ENCODE data around the gene RAB37.

The RAB37 gene

GRCh38 chr17:74697515-74697914 is 39.5 kb upstream of the RAB37 start:
- peak; percentile 54 for DNase-seq (ENCODE audit: low spot score)
- in situ Hi-C loops (cut with MboI; ENCODE audit: low pct_unique_long_range_greater_than_20kb, low sequenced_read_pairs, unreplicated experiment): no loop called here
- no peak for TF ChIP-seq CTCF (IDR thresholded peaks at IDR 0.05; ENCODE audit: extremely low read depth, insufficient read depth, missing control alignments)

GRCh38 chr17:74698069-74698468 is 39.0 kb upstream of the RAB37 start:
- TF ChIP-seq CTCF (IDR thresholded peaks at IDR 0.05; ENCODE audit: extremely low read depth, insufficient read depth, missing control alignments): no peak
- no peak for DNase-seq (ENCODE audit: low spot score)
- in situ Hi-C loops (cut with MboI; ENCODE audit: low pct_unique_long_range_greater_than_20kb, low sequenced_read_pairs, unreplicated experiment): no loop called here

- no peak for TF ChIP-seq CTCF (IDR thresholded peaks at IDR 0.05; ENCODE audit: extremely low read depth, insufficient read depth, missing control alignments)
- no peak for DNase-seq (ENCODE audit: low spot score)
- in situ Hi-C loops (cut with MboI; ENCODE audit: low pct_unique_long_range_greater_than_20kb, low sequenced_read_pairs, unreplicated experiment): no loop called here
Observed at GRCh38 chr17:74699236-74699635, 37.8 kb upstream of the RAB37 start.

DNA sequence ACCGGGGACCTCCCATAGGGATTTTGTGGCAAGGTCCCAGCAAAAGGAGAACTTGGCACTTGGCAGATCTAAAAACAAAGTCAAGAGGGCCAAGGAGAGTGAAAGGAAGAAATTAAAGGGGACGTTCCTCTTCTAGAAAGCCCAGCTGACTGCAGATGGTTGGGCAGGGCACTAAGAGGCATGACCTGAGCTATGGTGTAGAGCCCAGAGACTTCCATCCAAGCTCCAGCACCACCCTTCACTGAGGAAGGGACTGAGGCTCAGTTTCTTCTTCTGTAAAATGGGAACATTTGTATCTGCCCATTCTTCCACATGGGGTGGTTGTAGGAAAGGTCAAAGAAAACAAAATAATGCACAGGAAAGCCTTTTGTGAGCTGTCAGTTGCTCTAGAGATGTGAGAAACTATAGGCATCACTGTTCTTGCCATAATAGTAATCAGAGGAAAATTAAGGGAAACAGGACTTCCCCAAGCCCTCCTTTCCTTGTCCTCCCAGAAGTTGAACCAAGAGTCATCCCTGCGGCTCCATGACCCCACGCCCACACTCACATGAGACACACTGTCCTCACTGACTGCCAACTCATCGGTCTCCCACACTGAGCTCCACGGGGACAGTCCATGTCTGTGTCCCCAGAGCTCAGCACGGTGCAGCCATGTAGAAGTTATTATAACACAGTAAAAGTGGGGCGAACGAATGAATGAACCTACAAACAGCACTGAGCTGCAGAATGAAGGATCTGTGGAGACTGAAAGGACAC is 34.8 kb upstream of the RAB37 start:
- no peak for TF ChIP-seq CTCF (IDR thresholded peaks at IDR 0.05; ENCODE audit: extremely low read depth, insufficient read depth, missing control alignments)
- in situ Hi-C loops (cut with MboI; ENCODE audit: low pct_unique_long_range_greater_than_20kb, low sequenced_read_pairs, unreplicated experiment): no loop called here
- DNase-seq (ENCODE audit: low spot score): no peak

DNA sequence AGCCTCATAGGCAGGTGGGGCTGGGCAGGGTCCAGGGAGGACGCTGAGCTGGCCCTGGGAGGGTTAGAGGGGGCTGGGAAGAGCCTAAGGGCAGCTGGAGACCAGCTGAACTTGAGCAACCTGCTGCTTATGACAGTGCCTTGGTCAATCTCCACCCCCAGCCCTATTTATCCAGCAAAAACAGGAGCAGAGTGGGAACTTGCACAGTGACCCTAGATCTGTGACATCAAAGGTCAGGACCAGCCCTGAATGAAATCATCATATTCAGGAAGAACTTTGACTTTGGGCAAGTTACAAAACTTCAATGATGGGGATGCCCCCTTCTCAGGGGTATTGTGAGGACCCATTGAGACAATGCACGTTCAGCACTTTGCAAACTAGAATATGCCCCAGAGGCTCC is 33.7 kb upstream of the RAB37 start:
- TF ChIP-seq CTCF (IDR thresholded peaks at IDR 0.05; ENCODE audit: extremely low read depth, insufficient read depth, missing control alignments): no peak
- in situ Hi-C loops (cut with MboI; ENCODE audit: low pct_unique_long_range_greater_than_20kb, low sequenced_read_pairs, unreplicated experiment): no loop called here
- no peak for DNase-seq (ENCODE audit: low spot score)

- DNase-seq (ENCODE audit: low spot score): no peak
- no peak for TF ChIP-seq CTCF (IDR thresholded peaks at IDR 0.05; ENCODE audit: extremely low read depth, insufficient read depth, missing control alignments)
- in situ Hi-C loops (cut with MboI; ENCODE audit: low pct_unique_long_range_greater_than_20kb, low sequenced_read_pairs, unreplicated experiment): no loop called here
Observed at GRCh38 chr17:74704544-74704943, 32.5 kb upstream of the RAB37 start.

Measured in GM13977 (cell line).